Suprapubic skin (tissue), 4 donors: ENCODE data around the gene IQCM.

Source experiments
- POLR2A ChIP-seq, 2 donors: fragments of 450-650 bp; IDR thresholded peaks; one replicate each; pipeline ENCODE4 v1.6.1; 2017; ENCODE audit warnings: antibody characterized with exemption in 2 of 2, mild to moderate bottlenecking in 2 of 2, moderate library complexity in 2 of 2
- POLR2AphosphoS5 ChIP-seq, 3 donors: sonication (generic); formaldehyde crosslinking; IDR thresholded peaks; one replicate each; pipeline ENCODE4 v1.6.1; 2017; ENCODE audit warnings: antibody characterized with exemption in 3 of 3
- TF ChIP-seq, protein P1 (sequence below), 2 donors: fragments of 200-600 bp in 1 of 2; fragments of 450-650 bp in 1 of 2; sonication (generic) in 1 of 2; IDR thresholded peaks; one replicate each; pipeline ENCODE4 v1.5.1; 2016 to 2019; ENCODE audit warnings: antibody characterized with exemption in 2 of 2, mild to moderate bottlenecking in 1 of 2, moderate library complexity in 1 of 2

- TF ChIP-seq, protein P1, sequence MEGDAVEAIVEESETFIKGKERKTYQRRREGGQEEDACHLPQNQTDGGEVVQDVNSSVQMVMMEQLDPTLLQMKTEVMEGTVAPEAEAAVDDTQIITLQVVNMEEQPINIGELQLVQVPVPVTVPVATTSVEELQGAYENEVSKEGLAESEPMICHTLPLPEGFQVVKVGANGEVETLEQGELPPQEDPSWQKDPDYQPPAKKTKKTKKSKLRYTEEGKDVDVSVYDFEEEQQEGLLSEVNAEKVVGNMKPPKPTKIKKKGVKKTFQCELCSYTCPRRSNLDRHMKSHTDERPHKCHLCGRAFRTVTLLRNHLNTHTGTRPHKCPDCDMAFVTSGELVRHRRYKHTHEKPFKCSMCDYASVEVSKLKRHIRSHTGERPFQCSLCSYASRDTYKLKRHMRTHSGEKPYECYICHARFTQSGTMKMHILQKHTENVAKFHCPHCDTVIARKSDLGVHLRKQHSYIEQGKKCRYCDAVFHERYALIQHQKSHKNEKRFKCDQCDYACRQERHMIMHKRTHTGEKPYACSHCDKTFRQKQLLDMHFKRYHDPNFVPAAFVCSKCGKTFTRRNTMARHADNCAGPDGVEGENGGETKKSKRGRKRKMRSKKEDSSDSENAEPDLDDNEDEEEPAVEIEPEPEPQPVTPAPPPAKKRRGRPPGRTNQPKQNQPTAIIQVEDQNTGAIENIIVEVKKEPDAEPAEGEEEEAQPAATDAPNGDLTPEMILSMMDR (IDR thresholded peaks at IDR 0.05): no peak
- TF ChIP-seq POLR2A (IDR thresholded peaks at IDR 0.05) (no peak), POLR2AphosphoS5 (IDR thresholded peaks at IDR 0.05) (no peak)
Observed at GRCh38 chr4:149795256-149795655, 20.4 kb downstream of the IQCM start.
